HCT116 (cell line): Measurements from ENCODE around the gene TGFBR3. TPM values are rescaled to one million over a fixed set of nuclear protein-coding genes. Genes with fewer than 3 reads are reported as not detected.

Source experiments
- ATAC-seq: fragments of 200-7000 bp; cut with Tn5 transposase; 2 replicates; pipeline ENCODE4 v1.9.1; 2020; ENCODE audit warnings: mild to moderate bottlenecking, moderate library complexity
- BruUV-seq: library from RNA; stranded (reverse); fragments of 400-500 nt; replicated peaks from 2 replicates; lab custom pipeline; 2021; lab: Mats Ljungman, UMichigan
- CTCF ChIA-PET: fragments of 300-600 bp; sonication (Branson Sonifier 250); formaldehyde crosslinking; loops from one replicate; lab custom pipeline; 2021; ENCODE audit warnings: antibody characterized with exemption; lab: Charles Lee
- POLR2A ChIA-PET: fragments of 300-600, 350-600 bp; sonication (Branson Sonifier 250); formaldehyde crosslinking; loops from one replicate; lab custom pipeline; 2021; ENCODE audit warnings: antibody characterized with exemption; lab: Charles Lee
- RAD21 ChIA-PET, 2 experiments: fragments of 300-600 bp; sonication (Branson Sonifier 250); formaldehyde crosslinking; loops; one replicate each; lab custom pipeline; 2023; ENCODE audit warnings: low total read pairs in 2 of 2; ENCODE audit not compliant: uncharacterized antibody in 2 of 2, unreplicated experiment in 2 of 2, low non-redundant PET in 1 of 2; lab: Charles Lee
- DNase-seq: peaks from one replicate; pipeline ENCODE4 v3.0.0-alpha.2; 2010; ENCODE audit warnings: low read depth, low spot score
- H2AFZ ChIP-seq: fragments of 200-600 bp; shearing (Covaris generic), sonication (generic); 2 replicates; pipeline ENCODE4 v1.6.1; 2017; ENCODE audit warnings: low read depth, mixed run types, mixed read lengths, antibody characterized with exemption, low read length; ENCODE audit not compliant: poor library complexity, severe bottlenecking
- H3K27ac ChIP-seq: 2 replicates; pipeline ENCODE4 v1.5.1; 2012; ENCODE audit warnings: low read depth, low read length
- H3K27me3 ChIP-seq: fragments of 200-600 bp; sonication (generic); 2 replicates; pipeline ENCODE4 v1.6.1; 2016; ENCODE audit warnings: mixed run types, low read length, mixed read lengths; ENCODE audit not compliant: insufficient read depth
- H3K36me3 ChIP-seq, 2 experiments: fragments of 200-500 bp in 1 of 2; fragments of 200-600 bp in 1 of 2; sonication (Bioruptor generic) in 1 of 2; sonication (generic) in 1 of 2; 2 replicates each; pipeline versions ENCODE4 v1.5.1 to v1.6.1; 2014 to 2016; ENCODE audit warnings: low read length in 2 of 2, inconsistent platforms in 1 of 2, mixed read lengths in 1 of 2, mixed run types in 1 of 2; ENCODE audit not compliant: insufficient read depth in 2 of 2, control insufficient read depth in 1 of 2
- H3K4me1 ChIP-seq, 2 experiments: fragments of 200-600 bp in 1 of 2; sonication (generic) in 1 of 2; 2 replicates each; pipeline versions ENCODE4 v1.5.1 to v1.6.1; 2012 to 2017; ENCODE audit warnings: low read length in 2 of 2, inconsistent platforms in 1 of 2, mild to moderate bottlenecking in 1 of 2, mixed read lengths in 1 of 2, mixed run types in 1 of 2, moderate library complexity in 1 of 2; ENCODE audit not compliant: insufficient read depth in 2 of 2, control insufficient read depth in 1 of 2
- H3K4me2 ChIP-seq: fragments of 200-600 bp; sonication (generic); 2 replicates; pipeline ENCODE4 v1.6.1; 2017; ENCODE audit warnings: mixed run types, low read length, mixed read lengths
- H3K4me3 ChIP-seq, 2 experiments: fragments of 200-600 bp in 1 of 2; sonication (generic) in 1 of 2; replicated peaks in 1 of 2; 2 replicates each; pipeline ENCODE4 v1.5.1; 2011 to 2016; ENCODE audit warnings: low read length in 2 of 2, control low read depth in 1 of 2, low read depth in 1 of 2, mild to moderate bottlenecking in 1 of 2, mixed read lengths in 1 of 2, mixed run types in 1 of 2
- H3K79me2 ChIP-seq: fragments of 200-600 bp; sonication (generic); 2 replicates; pipeline ENCODE4 v1.6.1; 2017; ENCODE audit warnings: mild to moderate bottlenecking, mixed run types, low read length, moderate library complexity, mixed read lengths; ENCODE audit not compliant: insufficient read depth
- H3K9ac ChIP-seq: fragments of 200-600 bp; sonication (generic); 2 replicates; pipeline ENCODE4 v1.6.1; 2016; ENCODE audit warnings: low read length, mixed read lengths
- H3K9me2 ChIP-seq: fragments of 200-600 bp; sonication (generic), shearing (Covaris generic); 2 replicates; pipeline ENCODE4 v1.6.1; 2017; ENCODE audit warnings: mixed run types, mild to moderate bottlenecking, moderate library complexity; ENCODE audit not compliant: insufficient read depth
- H3K9me3 ChIP-seq, 2 experiments: fragments of 200-500 bp in 1 of 2; fragments of 200-600 bp in 1 of 2; sonication (Bioruptor generic) in 1 of 2; sonication (generic) in 1 of 2; 2 replicates each; pipeline ENCODE4 v1.6.1; 2014 to 2017; ENCODE audit warnings: low read length in 2 of 2, mixed read lengths in 2 of 2, inconsistent platforms in 1 of 2, low read depth in 1 of 2, mild to moderate bottlenecking in 1 of 2, mixed run types in 1 of 2, moderate library complexity in 1 of 2; ENCODE audit not compliant: control insufficient read depth in 1 of 2, insufficient read depth in 1 of 2
- H4K20me1 ChIP-seq: fragments of 200-600 bp; sonication (generic), shearing (Covaris generic); 2 replicates; pipeline ENCODE4 v1.6.1; 2017; ENCODE audit warnings: mixed run types, mild to moderate bottlenecking, moderate library complexity; ENCODE audit not compliant: insufficient read depth
- ATF3 ChIP-seq: IDR thresholded peaks from 2 replicates; pipeline ENCODE4 v1.6.1; 2012
- CBX3 ChIP-seq: IDR thresholded peaks from 2 replicates; pipeline ENCODE4 v1.6.1; 2012; ENCODE audit warnings: low read depth
- CTCF ChIP-seq, 3 experiments: fragments of 200-600 bp in 1 of 3; sonication (generic) in 1 of 3; IDR thresholded peaks in 2 of 3; conservative IDR thresholded peaks in 1 of 3; 2 replicates each; pipeline ENCODE4 v1.5.1; 2012 to 2017; ENCODE audit warnings: low read depth in 2 of 3, low read length in 2 of 3, antibody characterized with exemption in 1 of 3, borderline replicate concordance in 1 of 3, control low read depth in 1 of 3, mild to moderate bottlenecking in 1 of 3, mixed read lengths in 1 of 3, mixed run types in 1 of 3, moderate library complexity in 1 of 3; ENCODE audit not compliant: insufficient read depth in 1 of 3
- EZH2 ChIP-seq: fragments of 200-600 bp; sonication (generic); IDR thresholded peaks from 2 replicates; pipeline ENCODE4 v1.6.1; 2017; ENCODE audit warnings: antibody characterized with exemption, mixed run types
- FOSL1 ChIP-seq: IDR thresholded peaks from 2 replicates; pipeline ENCODE4 v1.6.1; 2012; ENCODE audit warnings: low read depth
- JUND ChIP-seq: IDR thresholded peaks from 2 replicates; pipeline ENCODE4 v1.6.1; 2012
- MAX ChIP-seq: IDR thresholded peaks from 2 replicates; pipeline ENCODE4 v1.6.1; 2012
- POLR2A ChIP-seq: IDR thresholded peaks from 2 replicates; pipeline ENCODE4 v1.7.0; 2011; ENCODE audit warnings: borderline replicate concordance; ENCODE audit not compliant: insufficient read depth, insufficient read length; ENCODE audit errors: extremely low read depth
- POLR2AphosphoS5 ChIP-seq: IDR thresholded peaks from 2 replicates; pipeline ENCODE4 v1.6.1; 2011; ENCODE audit warnings: mild to moderate bottlenecking, low read depth, low read length, moderate library complexity
- REST ChIP-seq: IDR thresholded peaks from 2 replicates; pipeline ENCODE4 v1.6.1; 2012; ENCODE audit warnings: low read depth
- SIN3A ChIP-seq: IDR thresholded peaks from 2 replicates; pipeline ENCODE4 v1.6.1; 2012; ENCODE audit warnings: low read depth
- TCF7L2 ChIP-seq: IDR thresholded peaks from 2 replicates; pipeline ENCODE4 v1.7.0; 2011; ENCODE audit warnings: borderline replicate concordance, inconsistent platforms; ENCODE audit not compliant: insufficient read depth, insufficient read length; ENCODE audit errors: extremely low read depth
- YY1 ChIP-seq: IDR thresholded peaks from 2 replicates; pipeline ENCODE4 v1.6.1; 2011; ENCODE audit warnings: low read length, low read depth, moderate library complexity, mild to moderate bottlenecking; ENCODE audit not compliant: insufficient replicate concordance; ENCODE audit errors: extremely low read depth
- intact Hi-C: fragments of 100-400 bp; cut with micrococcal nuclease; formaldehyde crosslinking; loops from 2 replicates; pipeline ENCODE4 v1.10.0; 2022
- total RNA-seq: library from RNA; stranded (reverse); gene quantifications from one replicate; pipeline ENCODE4 v1.2.1, GENCODE V29; 2021; ENCODE audit not compliant: unreplicated experiment

Gene TGFBR3
- total RNA-seq, 1 experiment from 2014 or later, result 7.1 TPM

GRCh38 chr1:91712981-91713841 lies 172.7 kb downstream of the TGFBR3 start:
- no peaks in the 10 kb centered on the region for H3K36me3 ChIP-seq
- no peak overlapping the region for H3K4me2 ChIP-seq
- H3K9me3 ChIP-seq, result no peaks in the 10 kb centered on the region
- no peak overlapping the region for H3K9ac ChIP-seq
- ATAC-seq (no peak), DNase-seq (no peak)
- TF ChIP-seq POLR2AphosphoS5 (no peak), JUND (no peak), SIN3A (no peak), CTCF (IDR thresholded peaks at IDR 0.05 in 2 of 3, conservative IDR thresholded peaks at IDR 0.05 in 1 of 3; ENCODE audit: borderline replicate concordance in 1 of 3, insufficient read depth in 1 of 3, low read depth in 2 of 3, low read length in 2 of 3) (no peak), REST (no peak), YY1 (no peak), POLR2A (no peak), MAX (no peak), TCF7L2 (no peak), FOSL1 (no peak), CBX3 (no peak), EZH2 (no peak), ATF3 (no peak)
- no peaks in the 10 kb centered on the region for H3K27me3 ChIP-seq
- POLR2A ChIA-PET, result no interaction called here
- no peaks in the 10 kb centered on the region for H3K9me2 ChIP-seq
- no peak overlapping the region for H3K27ac ChIP-seq
- intact Hi-C loops, result no loop called here
- no peak overlapping the region for H3K4me3 ChIP-seq
- no peaks in the 10 kb centered on the region for H3K79me2 ChIP-seq
- CTCF ChIA-PET, result no interaction called here
- H3K4me1 ChIP-seq, result no peaks in the 10 kb centered on the region
- no peaks in the 10 kb centered on the region for H4K20me1 ChIP-seq
- no TSS peak for BruUV-seq
- RAD21 ChIA-PET, result no interaction called here
- no peak overlapping the region for H2AFZ ChIP-seq
